Psoas muscle (tissue), 8 donors: Measurements from ENCODE around the gene EXOC7. TPM values are rescaled to one million over a fixed set of nuclear protein-coding genes. Genes with fewer than 3 reads are reported as not detected.

Experiments used
- ATAC-seq, 4 donors: fragments of 200-7000 bp; cut with Tn5 transposase; one replicate each; pipeline ENCODE4 v1.9.1; 2020; ENCODE audit warnings: moderate library complexity in 3 of 4, mild to moderate bottlenecking in 2 of 4
- DNase-seq, 2 donors: peaks; one replicate each; pipeline ENCODE4 v3.0.0-alpha.2; 2020
- H3K27ac ChIP-seq: fragments of 200-600 bp; one replicate; pipeline ENCODE4 v1.8.0; 2022
- H3K27me3 ChIP-seq, 3 donors: fragments of 200-600 bp in 1 of 3; one replicate each; pipeline versions ENCODE4 v1.6.1 to v1.8.0; 2013 to 2022; ENCODE audit warnings: low read length in 2 of 3, mild to moderate bottlenecking in 2 of 3, moderate library complexity in 1 of 3; ENCODE audit not compliant: insufficient read depth in 3 of 3
- H3K36me3 ChIP-seq, 2 donors: fragments of 200-600 bp in 1 of 2; one replicate each; pipeline versions ENCODE4 v1.6.1 to v1.8.0; 2013 to 2022; ENCODE audit warnings: low read depth in 1 of 2, mild to moderate bottlenecking in 1 of 2, moderate library complexity in 1 of 2; ENCODE audit not compliant: insufficient read depth in 1 of 2
- H3K4me1 ChIP-seq: fragments of 200-600 bp; one replicate; pipeline ENCODE4 v1.8.0; 2022
- H3K4me3 ChIP-seq: fragments of 200-600 bp; one replicate; pipeline ENCODE4 v1.8.0; 2022; ENCODE audit warnings: mild to moderate bottlenecking
- H3K9me3 ChIP-seq: fragments of 200-600 bp; one replicate; pipeline ENCODE4 v1.8.0; 2022
- CTCF ChIP-seq: fragments of 200-600 bp; IDR thresholded peaks from one replicate; pipeline ENCODE4 v1.8.0; 2022; ENCODE audit warnings: antibody characterized with exemption
- WGBS, 3 donors: extraction: QIAGEN DNeasy Blood & Tissue Kit; methylation state at CpG; one replicate each; pipeline versions ENCODE4 v1.1.6 to v1.1.7; 2013; 5-methylcytosine and 5-hydroxymethylcytosine counted together
- intact Hi-C, 2 donors: fragments of 100-400 bp; cut with DNase I; formaldehyde crosslinking; loops; one replicate each; pipeline versions ENCODE4 v1.11.0 to v1.14.2; 2022
- long read RNA-seq, 2 donors: library from polyadenylated mRNA; unstranded; transcript quantifications; one replicate each; pipeline ENCODE4 v2.0.0, GENCODE V29; 2021
- polyA plus RNA-seq, 3 donors: library from polyadenylated mRNA; stranded (reverse); fragments of 200-250 nt; gene quantifications; one replicate each; pipeline ENCODE4 v1.2.3, GENCODE V29; 2013
- total RNA-seq, 4 donors: library from RNA; stranded (reverse); fragmentation: NEBNext Ultra II Directional in 2 of 4; extraction: Animal tissue kit (Norgen Biotek cat#: 25700) in 2 of 4; gene quantifications; one replicate each; pipeline versions ENCODE4 v1.2.1 to v1.2.4, GENCODE V29; 2021 to 2023
- donor health status: healthy with polysubstance abuse.
- donor health status: DM: no; HTN: no; CAD: no; lungs with moderate emphysema.
- donor health status: Bipolar disorder and iron deficiency.
- donor health status: healthy.
- donor health status: DM: yes; HTN: yes; CAD: no.
- donor health status: DM: no; HTN: no; CAD: no.
- donor health status: DM: no; HTN: no; CAD: no.
- donor health status: DM: yes; HTN: yes; CAD: no.

EXOC7 gene
- 10 to 100 TPM; 56.0 to 61.0 (median 58.3) TPM for total RNA-seq
- polyA plus RNA-seq = 10 to 100 TPM; 26.3 to 51.6 (median 43.7) TPM
- long read RNA-seq, donor 1, full-length matches to known transcripts = 39 of 115 reads
- long read RNA-seq, donor 1, partial matches to known transcripts = 3 of 115 reads
- long read RNA-seq, donor 1, other reads (novel, unspliced or antisense) = 73 of 115 reads
- long read RNA-seq, donor 2, full-length matches to known transcripts = 59 of 209 reads
- long read RNA-seq, donor 2, partial matches to known transcripts = 10 of 209 reads
- long read RNA-seq, donor 2, other reads (novel, unspliced or antisense) = 140 of 209 reads

DNA sequence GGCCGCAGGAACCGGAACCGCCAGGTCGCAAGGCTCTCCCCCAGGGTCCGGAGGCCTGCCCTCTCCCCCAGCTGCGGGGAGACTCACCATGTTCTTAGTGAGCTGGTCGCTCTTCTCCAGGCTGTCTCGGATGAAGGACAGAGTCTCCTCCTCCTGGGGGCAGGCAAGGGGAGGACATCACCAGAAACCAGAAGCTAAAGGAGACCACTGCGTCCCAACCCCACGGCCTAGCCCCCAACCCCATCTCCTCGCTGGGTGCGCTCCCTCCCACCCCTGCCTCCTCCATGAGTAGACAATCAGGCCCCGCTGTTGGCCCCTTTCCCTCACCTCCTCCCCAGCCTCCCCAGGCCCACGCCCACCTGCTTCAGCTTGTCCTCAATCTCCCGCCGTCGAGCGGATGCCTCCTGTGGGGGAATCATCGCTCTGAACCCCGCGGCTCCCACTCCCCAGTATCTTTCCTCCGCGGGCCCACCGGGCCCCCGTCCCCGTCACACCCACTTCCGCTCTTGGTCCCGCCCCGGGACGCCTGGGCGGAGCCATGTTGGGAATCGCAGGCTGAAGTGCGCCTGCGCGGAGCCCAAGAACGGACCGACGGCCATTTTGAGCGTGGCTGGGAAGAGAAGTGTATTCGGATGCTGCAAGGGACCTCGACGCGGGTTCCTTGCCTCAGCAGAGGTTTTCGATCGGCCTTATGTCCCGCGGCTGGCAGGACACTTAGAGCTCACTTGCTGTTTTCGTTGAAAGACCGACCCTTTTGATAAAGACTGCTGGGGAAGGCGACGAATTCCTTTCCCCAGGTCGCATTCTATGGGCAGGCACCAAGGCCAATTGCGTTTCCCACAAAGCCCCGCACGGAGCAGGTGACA, at the start of gene EXOC7:
TSS of gene EXOC7 (minus strand) at position 514 of the 866 bp plus-strand sequence. CDS start at position 419, 95 bp downstream.
- H3K36me3 ChIP-seq = peaks cover 0 to 35% of the 10 kb centered on the region in 2 donors
- ATAC-seq (peak; percentile 97 to 99 (median 98)), DNase-seq (peak; percentile 91 to 97)
- H3K4me1 ChIP-seq = peaks cover 14% of the 10 kb centered on the region
- intact Hi-C loops = no loop called here
- no peaks in the 10 kb centered on the region for H3K27me3 ChIP-seq
- peak within 1 kb of the TSS; percentile 80 for H3K27ac ChIP-seq
- H3K9me3 ChIP-seq = no peaks in the 10 kb centered on the region
- H3K4me3 ChIP-seq = peak within 1 kb of the TSS; percentile 88
- TF ChIP-seq CTCF = no peak
- 3 to 4% (median 3%) methylated on average over 53 to 55 of the region's 55 CpGs for WGBS, 3 donors

DNA sequence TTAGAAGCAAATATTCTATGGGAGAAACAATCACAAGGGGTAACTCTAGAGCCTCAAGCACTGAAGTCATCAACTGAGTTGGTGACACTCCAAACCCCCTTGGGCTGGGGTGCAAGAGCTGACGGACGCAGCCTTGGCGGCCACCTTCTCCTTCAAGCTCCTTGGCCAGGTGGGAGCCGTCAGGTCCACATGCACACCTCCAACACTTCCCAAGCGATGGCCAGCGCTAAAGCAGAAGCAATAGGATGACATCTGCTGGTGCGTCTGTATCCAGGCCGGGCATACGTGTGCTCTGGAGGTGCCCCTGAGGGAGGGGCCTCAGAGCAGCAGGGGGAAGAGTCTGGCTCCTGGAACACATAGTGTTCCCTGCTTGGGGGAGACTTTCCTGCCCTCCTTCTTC, 49.6 kb upstream of the EXOC7 start:
- TF ChIP-seq CTCF = no peak
- Histone ChIP-seq H3K9me3 (no peaks in the 10 kb centered on the region), H3K4me3 (no peak overlapping the region), H3K27ac (no peak overlapping the region), H3K4me1 (peaks cover 6% of the 10 kb centered on the region), H3K27me3 (no peaks in the 10 kb centered on the region), H3K36me3 (peaks cover 0 to 57% of the 10 kb centered on the region in 2 donors)
- intact Hi-C loops = no loop called here
- DNase-seq (no peak), ATAC-seq (no peak)
- 91 to 95% (median 91%) methylated on average over 9 of the region's 9 CpGs for WGBS, 3 donors

DNA sequence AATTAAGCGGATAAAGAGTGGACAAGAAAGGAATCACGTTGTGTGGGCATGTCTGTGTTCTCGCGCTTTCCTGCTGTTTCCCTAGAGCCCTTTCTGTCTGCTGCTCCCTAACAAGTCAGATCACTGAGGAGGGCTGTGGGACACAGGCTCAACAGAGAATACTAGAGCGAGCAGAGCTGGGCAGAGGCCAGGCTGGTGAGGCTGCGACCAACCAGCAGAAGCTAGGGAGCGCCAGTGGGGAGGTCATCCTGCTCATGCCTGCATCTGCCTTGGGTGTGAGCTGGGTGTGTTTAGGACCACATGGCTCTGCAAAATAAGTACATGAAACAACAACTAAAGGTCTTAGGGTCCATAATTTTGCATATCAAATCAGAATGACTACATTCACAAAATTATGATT, 49.0 kb upstream of the EXOC7 start:
- Histone ChIP-seq H3K4me3 (no peak overlapping the region), H3K4me1 (peaks cover 6% of the 10 kb centered on the region), H3K36me3 (peaks cover 0 to 52% of the 10 kb centered on the region in 2 donors), H3K27ac (no peak overlapping the region), H3K27me3 (no peaks in the 10 kb centered on the region), H3K9me3 (no peaks in the 10 kb centered on the region)
- ATAC-seq (no peak), DNase-seq (no peak)
- 78 to 82% (median 79%) methylated on average over 7 of the region's 7 CpGs for WGBS, 3 donors
- intact Hi-C loops = no loop called here
- TF ChIP-seq CTCF = no peak

DNA sequence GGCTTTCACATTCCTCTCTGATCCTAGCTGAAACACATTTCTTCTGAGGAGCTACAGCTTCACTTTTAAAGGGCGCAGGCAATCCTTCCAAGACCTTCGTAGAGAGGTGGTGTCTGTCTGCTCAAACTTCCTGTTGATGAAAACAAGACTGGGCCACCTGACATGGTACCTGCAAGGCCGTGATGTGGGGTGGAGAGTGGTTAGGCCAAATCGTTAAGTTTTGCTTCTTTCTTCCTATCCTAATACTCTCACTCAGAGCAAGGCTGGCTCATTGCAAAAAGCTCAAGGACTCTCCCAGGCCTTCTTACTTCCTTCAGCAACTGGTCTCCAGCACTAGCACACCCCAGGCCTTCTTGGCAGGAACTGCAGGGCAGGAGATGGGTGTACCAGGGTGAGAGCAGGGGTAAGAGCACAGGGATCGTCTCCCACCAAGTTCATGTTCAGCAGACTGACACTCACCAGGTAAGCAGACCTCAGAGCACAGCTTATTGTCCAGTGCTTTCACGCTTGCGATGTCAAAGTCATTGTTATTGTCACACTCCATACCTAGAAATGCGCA, 48.4 kb upstream of the EXOC7 start:
- H3K27me3 ChIP-seq = no peaks in the 10 kb centered on the region
- no peak for DNase-seq
- H3K4me3 ChIP-seq = no peak overlapping the region
- peaks cover 0 to 55% of the 10 kb centered on the region in 2 donors for H3K36me3 ChIP-seq
- no peak overlapping the region for H3K27ac ChIP-seq
- WGBS, 3 donors = 94 to 95% (median 95%) methylated on average over 8 of the region's 8 CpGs
- no peaks in the 10 kb centered on the region for H3K9me3 ChIP-seq
- peaks cover 6% of the 10 kb centered on the region for H3K4me1 ChIP-seq
- TF ChIP-seq CTCF = no peak
- ATAC-seq = no peak
- intact Hi-C loops = no loop called here
